HEK293T (cell line): ENCODE results near the gene LAYN.

Experiments
- FOXA1 ChIP-seq: fragments of 450-650 bp; IDR thresholded peaks from 2 replicates; pipeline ENCODE4 v1.6.1; 2016; ENCODE audit warnings: mild to moderate bottlenecking
- TF ChIP-seq, protein P1 (sequence below): fragments of 450-650 bp; IDR thresholded peaks from 2 replicates; pipeline ENCODE4 v1.6.1; 2016

DNA sequence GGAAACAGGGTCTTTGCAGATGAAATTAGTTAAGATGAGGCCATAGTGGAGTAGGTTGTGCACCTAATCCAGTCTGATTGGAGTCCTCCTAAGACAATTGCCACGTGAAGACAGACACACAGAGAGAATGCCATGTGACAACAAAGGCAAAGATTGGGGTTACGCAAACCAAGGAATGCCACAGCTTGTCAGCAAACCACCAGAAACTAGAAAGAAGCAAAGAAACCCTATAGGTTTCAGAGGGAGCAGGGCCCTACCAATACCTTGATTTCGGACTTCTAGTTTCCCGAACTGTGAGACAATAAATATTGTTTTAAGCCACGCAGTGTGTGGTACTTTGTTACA is 8.2 kb upstream of the LAYN start:
- no peak for TF ChIP-seq FOXA1
- TF ChIP-seq, protein P1, sequence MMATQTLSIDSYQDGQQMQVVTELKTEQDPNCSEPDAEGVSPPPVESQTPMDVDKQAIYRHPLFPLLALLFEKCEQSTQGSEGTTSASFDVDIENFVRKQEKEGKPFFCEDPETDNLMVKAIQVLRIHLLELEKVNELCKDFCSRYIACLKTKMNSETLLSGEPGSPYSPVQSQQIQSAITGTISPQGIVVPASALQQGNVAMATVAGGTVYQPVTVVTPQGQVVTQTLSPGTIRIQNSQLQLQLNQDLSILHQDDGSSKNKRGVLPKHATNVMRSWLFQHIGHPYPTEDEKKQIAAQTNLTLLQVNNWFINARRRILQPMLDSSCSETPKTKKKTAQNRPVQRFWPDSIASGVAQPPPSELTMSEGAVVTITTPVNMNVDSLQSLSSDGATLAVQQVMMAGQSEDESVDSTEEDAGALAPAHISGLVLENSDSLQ: no peak
